GM12875 (cell line): ENCODE measurements around the gene HSPB1.

ENCODE experiments used
- H3K4me3 ChIP-seq: one replicate; pipeline ENCODE4 v1.5.1; 2011; ENCODE audit warnings: low read depth, low read length, control low read depth
- TF ChIP-seq, protein P1 (sequence below): IDR thresholded peaks from 2 replicates; pipeline ENCODE4 v1.5.1; 2011; ENCODE audit warnings: low read depth, mild to moderate bottlenecking, control low read depth, inconsistent platforms, low read length, moderate library complexity, borderline replicate concordance; ENCODE audit not compliant: insufficient read depth

HSPB1 gene

DNA sequence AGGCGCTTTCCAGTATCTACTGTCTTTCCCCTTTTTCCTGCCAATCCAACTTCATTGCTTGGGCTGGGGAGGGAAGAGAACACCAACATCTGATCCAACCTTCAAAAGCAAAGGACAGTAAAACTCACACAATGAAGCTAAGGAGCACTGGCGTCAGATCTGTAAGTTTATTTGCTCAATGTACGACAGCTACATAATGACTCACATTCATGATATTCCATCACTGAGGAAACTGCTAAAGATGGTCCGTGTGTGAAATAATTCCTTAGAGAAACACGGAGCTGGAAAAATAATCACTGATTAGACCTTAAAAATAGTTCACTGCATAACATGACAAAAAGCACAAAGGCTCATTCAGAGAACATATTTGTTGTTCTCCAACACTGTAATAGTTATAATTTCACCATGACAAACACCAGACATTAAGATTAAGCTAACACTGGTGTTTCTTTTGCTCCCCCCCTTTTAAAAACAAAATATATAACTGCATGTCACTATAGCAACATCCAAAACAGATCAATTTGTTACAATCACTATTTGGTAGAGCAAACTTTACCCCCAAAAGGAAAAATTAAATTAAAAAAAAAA, 24.3 kb downstream of the HSPB1 start:
- no peak overlapping the region for H3K4me3 ChIP-seq

DNA sequence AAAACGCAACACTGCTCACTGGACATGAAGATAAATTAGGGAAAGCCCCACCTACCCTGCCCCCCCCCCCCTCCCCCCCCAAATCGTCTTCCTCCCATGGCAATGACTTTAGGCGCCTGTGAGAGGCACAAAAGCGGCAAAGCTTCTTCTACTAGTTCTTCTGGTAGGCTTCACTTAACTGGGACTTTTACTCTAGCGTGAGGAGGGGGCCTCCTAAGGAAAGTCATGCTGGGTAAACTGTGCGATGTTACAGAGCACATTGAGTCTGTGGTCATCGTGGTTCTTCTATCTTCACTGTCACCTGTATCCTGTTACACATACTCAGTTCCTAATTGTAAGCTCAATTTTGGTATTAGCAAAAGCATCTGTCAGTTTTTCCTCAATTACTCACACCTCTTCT, 25.1 kb downstream of the HSPB1 start:
- TF ChIP-seq, protein P1, sequence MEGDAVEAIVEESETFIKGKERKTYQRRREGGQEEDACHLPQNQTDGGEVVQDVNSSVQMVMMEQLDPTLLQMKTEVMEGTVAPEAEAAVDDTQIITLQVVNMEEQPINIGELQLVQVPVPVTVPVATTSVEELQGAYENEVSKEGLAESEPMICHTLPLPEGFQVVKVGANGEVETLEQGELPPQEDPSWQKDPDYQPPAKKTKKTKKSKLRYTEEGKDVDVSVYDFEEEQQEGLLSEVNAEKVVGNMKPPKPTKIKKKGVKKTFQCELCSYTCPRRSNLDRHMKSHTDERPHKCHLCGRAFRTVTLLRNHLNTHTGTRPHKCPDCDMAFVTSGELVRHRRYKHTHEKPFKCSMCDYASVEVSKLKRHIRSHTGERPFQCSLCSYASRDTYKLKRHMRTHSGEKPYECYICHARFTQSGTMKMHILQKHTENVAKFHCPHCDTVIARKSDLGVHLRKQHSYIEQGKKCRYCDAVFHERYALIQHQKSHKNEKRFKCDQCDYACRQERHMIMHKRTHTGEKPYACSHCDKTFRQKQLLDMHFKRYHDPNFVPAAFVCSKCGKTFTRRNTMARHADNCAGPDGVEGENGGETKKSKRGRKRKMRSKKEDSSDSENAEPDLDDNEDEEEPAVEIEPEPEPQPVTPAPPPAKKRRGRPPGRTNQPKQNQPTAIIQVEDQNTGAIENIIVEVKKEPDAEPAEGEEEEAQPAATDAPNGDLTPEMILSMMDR = no peak

More for the DNA sequence above, 24.3 kb downstream of the HSPB1 start:
- TF ChIP-seq, protein P1 = no peak

DNA sequence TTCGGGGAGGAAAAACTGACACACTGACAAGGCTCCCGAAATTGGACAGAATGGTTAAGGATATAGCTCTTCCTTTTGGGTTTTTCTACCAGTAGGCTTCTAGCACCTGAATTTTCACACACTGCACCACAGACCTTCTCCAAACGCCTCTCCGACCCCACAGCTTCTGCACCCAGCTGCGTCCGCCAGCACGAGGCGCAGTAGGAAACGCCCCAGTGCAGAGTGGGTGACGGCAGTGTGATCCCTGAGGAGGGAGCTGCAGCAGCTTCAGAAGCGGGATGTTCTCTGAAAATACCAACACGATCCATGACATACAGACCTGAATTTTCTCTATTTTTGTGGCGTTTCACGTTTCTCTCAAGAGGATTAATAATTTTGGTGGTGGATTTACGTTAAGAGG, 25.9 kb downstream of the HSPB1 start:
- TF ChIP-seq, protein P1 = no peak
- H3K4me3 ChIP-seq = no peak overlapping the region

More for the DNA sequence above, 25.1 kb downstream of the HSPB1 start:
- no peak overlapping the region for H3K4me3 ChIP-seq

DNA sequence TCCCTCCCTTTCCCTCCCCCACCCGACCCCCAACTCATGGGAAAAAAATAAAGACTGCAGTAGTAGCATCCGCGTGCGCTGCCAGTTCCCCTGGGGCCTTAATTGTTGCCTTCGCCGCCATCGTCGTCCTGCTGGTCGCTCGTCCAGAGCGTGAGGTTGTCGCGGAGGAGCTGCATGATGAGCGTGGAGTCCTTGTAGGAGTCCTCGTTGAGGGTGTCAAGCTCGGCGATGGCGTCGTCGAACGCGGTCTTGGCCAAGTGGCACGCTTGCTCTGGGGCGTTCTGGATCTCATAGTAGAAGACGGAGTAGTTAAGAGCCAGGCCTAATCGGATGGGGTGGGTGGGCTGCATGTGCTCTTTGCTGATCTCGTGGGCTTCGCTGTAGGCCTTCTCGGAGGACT, 27.0 kb downstream of the HSPB1 start:
- TF ChIP-seq, protein P1 = no peak
- H3K4me3 ChIP-seq = no peak overlapping the region

DNA sequence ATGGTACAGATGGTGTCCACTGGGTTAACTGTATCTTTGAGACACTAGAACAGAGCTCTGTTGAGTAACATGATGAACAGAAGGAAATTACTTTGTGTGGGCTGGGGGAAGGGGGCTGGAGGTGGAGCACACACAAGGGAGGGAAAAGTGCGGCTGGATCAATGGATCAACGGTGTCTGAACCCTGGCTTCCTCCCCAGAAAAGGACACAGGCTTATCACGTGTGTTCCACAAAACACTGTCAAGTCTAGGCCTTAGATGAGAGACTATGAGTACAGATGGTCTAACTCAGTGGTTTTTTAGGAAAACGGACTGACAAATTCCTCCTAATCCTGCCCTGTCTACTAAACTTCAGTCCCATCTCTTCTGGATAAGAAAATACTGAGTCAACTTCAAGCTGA, 27.8 kb downstream of the HSPB1 start:
- TF ChIP-seq, protein P1 = no peak
- H3K4me3 ChIP-seq = no peak overlapping the region

DNA sequence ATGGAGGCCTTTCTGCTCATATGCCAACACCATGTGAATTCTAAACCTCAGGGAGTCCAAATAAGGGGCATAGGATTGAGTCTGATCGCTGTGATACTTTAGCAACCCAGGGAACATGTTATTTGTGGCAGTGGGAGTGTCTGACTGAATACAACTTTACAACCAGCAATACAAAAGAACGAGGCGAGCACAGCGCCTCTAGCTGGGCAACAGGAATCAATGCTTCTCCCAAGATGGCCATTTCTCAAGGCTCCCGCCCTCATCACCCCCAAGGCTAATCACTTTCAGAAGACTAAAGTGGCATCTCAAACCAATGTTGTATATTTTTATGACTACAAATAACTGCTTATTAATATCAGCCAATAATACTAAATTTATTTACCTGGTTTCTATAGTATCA, 28.2 kb downstream of the HSPB1 start:
- H3K4me3 ChIP-seq = no peak overlapping the region
- TF ChIP-seq, protein P1 = no peak

DNA sequence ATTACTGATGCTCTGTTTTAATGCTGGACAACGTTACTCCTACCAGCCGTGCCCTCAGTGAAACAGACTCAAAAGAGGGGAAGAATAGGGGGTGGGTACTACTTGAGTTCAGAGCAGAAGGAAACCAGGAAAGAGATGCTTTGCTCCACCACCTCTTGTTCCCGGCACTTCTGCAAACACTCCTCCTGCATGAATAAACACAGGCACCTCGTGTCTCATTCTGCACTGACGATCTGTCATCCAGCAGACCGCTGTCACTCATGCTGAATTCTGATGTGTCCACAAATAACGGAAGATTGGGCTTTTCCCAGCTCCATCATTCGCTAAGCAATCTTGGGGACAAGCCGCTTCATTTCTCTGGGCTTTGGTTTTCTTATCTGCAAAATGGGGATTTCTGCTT, 29.6 kb downstream of the HSPB1 start:
- no peak overlapping the region for H3K4me3 ChIP-seq
- TF ChIP-seq, protein P1 = no peak
